Activated T-cell treated with anti-CD3 and anti-CD28 coated beads, Interleukin-2, amount 50 U/mL, for 72 hours (primary cell): ENCODE measurements around the gene MGAT1. TPM values are rescaled to one million over a fixed set of nuclear protein-coding genes. Genes with fewer than 3 reads are reported as not detected.
"Not testable (repeated sequence)": the region's sequence is repeated elsewhere in the genome, so short reads cannot be mapped to it uniquely, and the experiment has no call there.

ENCODE experiments used
- ATAC-seq, 2 donors: fragments of 150-1000 bp; cut with Tn5 transposase; replicated peaks in 1 of 2; 2 replicates each; pipeline ENCODE4 v1.10.0; 2021; ENCODE audit warnings: moderate library complexity in 2 of 2, mild to moderate bottlenecking in 1 of 2
- DNase-seq, 2 donors: peaks; one replicate each; pipeline ENCODE4 v3.0.0; 2021 to 2022; ENCODE audit warnings: mixed read lengths in 1 of 2
- H3K27ac Mint-ChIP-seq: one replicate; pipeline ENCODE4 v1.8.0; 2022; ENCODE audit warnings: mild to moderate bottlenecking, moderate library complexity, mixed read lengths
- H3K27me3 Mint-ChIP-seq: one replicate; pipeline ENCODE4 v1.8.0; 2022; ENCODE audit warnings: low read depth, mixed read lengths
- H3K36me3 Mint-ChIP-seq, 2 donors: one replicate each; pipeline ENCODE4 v1.8.0; 2022; ENCODE audit warnings: mixed read lengths in 2 of 2, mild to moderate bottlenecking in 1 of 2; ENCODE audit not compliant: insufficient read depth in 2 of 2
- H3K4me1 Mint-ChIP-seq: one replicate; pipeline ENCODE4 v1.8.0; 2022; ENCODE audit warnings: low read depth, mixed read lengths
- H3K4me3 Mint-ChIP-seq, 2 donors: one replicate each; pipeline ENCODE4 v1.8.0; 2022; ENCODE audit warnings: mild to moderate bottlenecking in 2 of 2, mixed read lengths in 2 of 2, moderate library complexity in 2 of 2
- H3K9me3 Mint-ChIP-seq, 2 donors: one replicate each; pipeline ENCODE4 v1.8.0; 2022; ENCODE audit warnings: mixed read lengths in 2 of 2
- total RNA-seq, 2 donors: library from RNA; stranded (reverse); gene quantifications; one replicate each; pipeline ENCODE4 v1.2.3, GENCODE V29; 2022

MGAT1 gene
- total RNA-seq, 2 donors from 2014 or later, result 102 to 109 TPM

DNA sequence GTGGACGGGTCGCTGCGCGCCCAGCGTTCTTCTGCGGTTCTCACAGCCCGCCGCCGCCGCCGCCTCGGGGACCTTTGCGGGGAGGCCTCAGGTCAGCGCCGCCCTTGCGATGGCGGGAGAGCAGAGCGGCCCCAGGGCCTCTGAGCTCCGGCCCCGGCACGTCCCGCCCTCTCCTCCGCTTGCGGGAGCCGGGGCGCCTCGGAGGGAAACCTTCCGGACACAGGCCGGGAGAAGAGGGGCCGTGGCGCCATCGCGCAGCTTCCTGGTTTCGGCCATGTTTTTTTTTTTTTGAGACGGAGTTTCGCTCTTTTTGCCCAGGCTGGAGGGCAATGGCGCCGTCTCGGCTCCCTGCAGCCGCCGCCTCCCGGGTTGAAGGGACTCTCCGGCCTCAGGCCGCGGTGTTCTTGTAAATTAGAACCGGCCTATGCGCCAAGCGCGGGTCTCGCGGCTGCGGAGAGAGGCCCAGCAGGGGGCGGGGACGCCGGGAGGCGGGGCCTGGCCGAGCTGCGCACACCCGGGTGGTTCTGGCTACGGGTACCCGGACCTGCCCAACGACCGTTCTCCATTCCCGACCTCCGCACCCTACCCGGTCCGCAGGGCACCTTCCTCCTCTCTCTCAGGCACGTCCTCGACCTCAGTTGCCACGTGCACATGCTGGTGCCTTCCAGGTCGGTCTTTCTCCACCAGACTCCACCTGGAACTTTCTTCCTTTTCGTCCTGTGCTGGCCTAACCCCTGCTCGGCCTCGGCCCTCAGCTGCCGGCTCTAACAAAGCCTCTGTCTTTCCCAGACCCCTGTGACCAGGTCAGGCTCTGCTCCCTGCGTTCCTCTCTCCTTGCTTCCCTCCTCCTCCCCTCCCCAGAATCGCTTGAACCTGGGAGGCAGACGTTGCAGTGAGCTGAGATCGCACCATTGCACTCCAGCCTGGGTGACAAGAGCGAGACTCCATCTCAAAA, 28.8 kb upstream of the MGAT1 start:
- ATAC-seq (peak; percentile 79 to 83), DNase-seq (peak; percentile 85 to 88)
- Mint-ChIP-seq H3K4me1 (peaks cover 53% of the 10 kb centered on the region), H3K27me3 (no peaks in the 10 kb centered on the region), H3K9me3 (no peaks in the 10 kb centered on the region), H3K4me3 (peak overlapping the region; percentile 99), H3K36me3 (peaks cover 15 to 33% of the 10 kb centered on the region in 2 donors), H3K27ac (peak overlapping the region; percentile 96)

DNA sequence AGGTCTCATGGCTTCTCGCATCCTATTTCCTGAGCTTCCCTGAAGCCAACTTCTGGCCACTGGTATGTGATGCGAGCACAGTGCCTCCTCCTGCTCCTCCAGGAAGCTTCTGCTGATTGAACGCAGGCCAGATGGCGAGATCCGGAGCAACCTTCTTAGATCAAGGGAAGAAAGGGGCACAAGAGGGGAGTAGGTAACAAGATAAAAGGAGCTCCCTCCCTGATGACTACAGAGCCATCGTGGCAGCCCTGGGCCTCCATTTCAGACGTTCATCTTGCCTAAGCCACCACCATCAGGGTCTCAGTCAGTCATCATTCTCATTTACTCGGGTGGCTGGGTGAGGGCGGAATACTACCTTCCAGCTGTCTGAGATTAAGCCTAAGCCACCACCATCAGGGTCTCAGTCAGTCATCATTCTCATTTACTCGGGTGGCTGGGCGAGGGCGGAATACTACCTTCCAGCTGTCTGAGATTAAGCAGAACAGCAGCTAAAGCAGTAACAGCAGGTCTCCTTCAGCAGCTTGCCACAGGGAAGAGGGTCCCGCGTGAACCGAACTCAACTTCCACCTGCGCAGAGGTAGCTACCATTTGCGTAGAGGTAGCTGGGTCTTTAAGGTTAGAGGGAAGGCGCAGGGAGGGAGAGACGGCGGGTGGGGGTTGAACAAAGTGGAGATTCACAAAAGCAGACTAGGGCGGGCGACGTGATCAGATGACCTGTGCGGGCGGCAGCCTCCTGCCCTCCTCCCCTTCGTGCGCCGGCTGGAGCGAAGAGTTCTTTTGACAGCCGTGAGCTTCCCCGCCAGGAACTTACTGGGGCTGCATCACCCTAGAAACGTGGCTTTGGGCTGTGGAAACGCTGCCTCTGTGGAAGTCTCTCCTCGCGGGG, 27.9 kb upstream of the MGAT1 start:
- peaks cover 14 to 32% of the 10 kb centered on the region in 2 donors for H3K36me3 Mint-ChIP-seq
- H3K9me3 Mint-ChIP-seq, result no peaks in the 10 kb centered on the region
- H3K4me3 Mint-ChIP-seq, result peak overlapping the region; percentile 99
- H3K4me1 Mint-ChIP-seq, result peaks cover 62% of the 10 kb centered on the region
- H3K27me3 Mint-ChIP-seq, result no peaks in the 10 kb centered on the region
- DNase-seq, result peak; percentile 74 to 75
- peak overlapping the region; percentile 94 for H3K27ac Mint-ChIP-seq
- peak; percentile 39 to 43 for ATAC-seq

DNA sequence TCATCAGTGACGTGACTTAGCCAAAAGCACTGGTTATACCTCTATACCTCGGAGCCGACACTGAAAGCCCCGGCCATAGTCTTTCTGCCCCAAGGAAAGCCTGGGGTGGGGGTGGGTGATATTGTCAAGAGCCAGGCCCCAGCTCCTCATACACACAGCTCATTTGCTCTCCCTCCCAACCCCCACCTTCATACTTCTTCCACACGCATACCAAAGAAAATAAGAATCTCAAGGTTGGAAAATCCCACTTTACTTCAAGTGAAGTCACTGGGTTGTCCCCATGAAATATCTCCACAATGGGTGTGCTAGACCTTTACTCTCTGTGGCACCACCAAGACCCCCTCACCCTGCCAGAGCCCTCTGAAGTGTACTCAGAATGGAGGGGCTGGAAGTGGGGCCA, 27.1 kb upstream of the MGAT1 start:
- DNase-seq (no peak), ATAC-seq (no peak)
- H3K9me3 Mint-ChIP-seq, result no peaks in the 10 kb centered on the region
- H3K4me3 Mint-ChIP-seq, result peak overlapping the region; percentile 99
- peak overlapping the region; percentile 94 for H3K27ac Mint-ChIP-seq
- peaks cover 14 to 32% of the 10 kb centered on the region in 2 donors for H3K36me3 Mint-ChIP-seq
- H3K27me3 Mint-ChIP-seq, result no peaks in the 10 kb centered on the region
- peaks cover 67% of the 10 kb centered on the region for H3K4me1 Mint-ChIP-seq

- Mint-ChIP-seq H3K4me1 (peaks cover 65% of the 10 kb centered on the region), H3K36me3 (peaks cover 14 to 24% of the 10 kb centered on the region in 2 donors), H3K4me3 (peak overlapping the region in 1 of 2 donors; percentile 31)
- H3K9me3 Mint-ChIP-seq, H3K27me3 Mint-ChIP-seq, H3K27ac Mint-ChIP-seq, DNase-seq, ATAC-seq: not testable (repeated sequence)
Observed at GRCh38 chr5:180828756-180829531, 26.3 kb upstream of the MGAT1 start.

DNA sequence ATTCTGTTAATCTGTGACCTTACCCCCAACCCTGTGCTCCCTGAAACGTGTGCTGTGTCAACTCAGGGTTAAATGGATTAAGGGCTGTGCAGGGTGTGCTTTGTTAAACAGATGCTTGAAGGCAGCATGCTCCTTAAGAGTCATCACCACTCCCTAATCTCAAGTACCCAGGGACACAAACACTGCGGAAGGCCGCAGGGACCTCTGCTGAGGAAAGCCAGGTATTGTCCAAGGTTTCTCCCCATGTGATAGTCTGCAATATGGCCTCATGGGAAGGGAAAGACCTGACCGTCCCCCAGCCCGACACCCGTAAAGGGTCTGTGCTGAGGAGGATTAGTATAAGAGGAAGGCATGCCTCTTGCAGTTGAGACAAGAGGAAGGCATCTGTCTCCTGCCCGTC, 24.8 kb upstream of the MGAT1 start:
- not testable (repeated sequence) for H3K9me3 Mint-ChIP-seq, H3K27me3 Mint-ChIP-seq, DNase-seq, H3K27ac Mint-ChIP-seq, ATAC-seq, H3K4me3 Mint-ChIP-seq
- Mint-ChIP-seq H3K4me1 (peaks cover 58% of the 10 kb centered on the region), H3K36me3 (peaks cover 14 to 20% of the 10 kb centered on the region in 2 donors)

GRCh38 chr5:180825768-180826525, 23.3 kb upstream of the MGAT1 start:
- DNase-seq (peak; percentile 70 to 71), ATAC-seq (peak; percentile 85)
- H3K4me1 Mint-ChIP-seq, result peaks cover 53% of the 10 kb centered on the region
- peaks cover 12 to 17% of the 10 kb centered on the region in 2 donors for H3K36me3 Mint-ChIP-seq
- H3K27ac Mint-ChIP-seq, result peak overlapping the region; percentile 14
- no peaks in the 10 kb centered on the region for H3K27me3 Mint-ChIP-seq
- peak overlapping the region; percentile 53 to 59 for H3K4me3 Mint-ChIP-seq
- no peaks in the 10 kb centered on the region for H3K9me3 Mint-ChIP-seq

GRCh38 chr5:180824630-180825476, 22.2 kb upstream of the MGAT1 start:
- H3K9me3 Mint-ChIP-seq, result no peaks in the 10 kb centered on the region
- peaks cover 4 to 9% of the 10 kb centered on the region in 2 donors for H3K36me3 Mint-ChIP-seq
- no peak overlapping the region for H3K27ac Mint-ChIP-seq

GRCh38 chr5:180823940-180824629, 21.5 kb upstream of the MGAT1 start:
- no peak overlapping the region for H3K27ac Mint-ChIP-seq
- H3K36me3 Mint-ChIP-seq, result peaks cover under 1 to 2% of the 10 kb centered on the region in 2 donors
- H3K9me3 Mint-ChIP-seq, result no peaks in the 10 kb centered on the region
- peaks cover 42% of the 10 kb centered on the region for H3K4me1 Mint-ChIP-seq
- peak overlapping the region; percentile 43 to 56 for H3K4me3 Mint-ChIP-seq
- no peak for DNase-seq
- no peaks in the 10 kb centered on the region for H3K27me3 Mint-ChIP-seq
- no peak for ATAC-seq

More at GRCh38 chr5:180824630-180825476, 22.2 kb upstream of the MGAT1 start:
- no peak for ATAC-seq
- Mint-ChIP-seq H3K4me3 (peak overlapping the region in 1 of 2 donors; percentile 59), H3K27me3 (no peaks in the 10 kb centered on the region), H3K4me1 (peaks cover 49% of the 10 kb centered on the region)
- no peak for DNase-seq

DNA sequence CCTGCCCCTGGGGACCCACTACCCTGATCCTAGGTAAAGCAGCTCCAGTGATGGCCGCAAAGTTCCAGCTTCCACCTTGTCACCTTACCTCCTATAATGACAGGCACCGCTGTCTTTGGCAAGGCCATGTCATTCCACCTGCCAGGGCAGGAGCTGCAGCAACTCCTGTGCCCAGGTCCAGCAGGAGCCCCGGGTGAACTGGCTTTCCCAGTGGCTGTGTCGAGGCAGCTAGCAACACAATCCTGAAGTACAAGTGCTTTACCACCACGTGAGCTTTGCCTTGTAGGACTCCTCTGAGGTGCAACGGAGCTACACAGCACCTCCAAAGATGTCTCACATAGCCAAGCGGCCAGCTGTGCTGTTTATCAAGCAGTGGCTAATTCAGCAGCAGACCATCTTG, 20.7 kb upstream of the MGAT1 start:
- ATAC-seq (no peak), DNase-seq (no peak)
- H3K36me3 Mint-ChIP-seq, result peaks cover 0 to 2% of the 10 kb centered on the region in 2 donors
- H3K27me3 Mint-ChIP-seq, result no peaks in the 10 kb centered on the region
- H3K27ac Mint-ChIP-seq, result no peak overlapping the region
- H3K4me3 Mint-ChIP-seq, result no peak overlapping the region
- peaks cover 39% of the 10 kb centered on the region for H3K4me1 Mint-ChIP-seq
- H3K9me3 Mint-ChIP-seq, result no peaks in the 10 kb centered on the region

DNA sequence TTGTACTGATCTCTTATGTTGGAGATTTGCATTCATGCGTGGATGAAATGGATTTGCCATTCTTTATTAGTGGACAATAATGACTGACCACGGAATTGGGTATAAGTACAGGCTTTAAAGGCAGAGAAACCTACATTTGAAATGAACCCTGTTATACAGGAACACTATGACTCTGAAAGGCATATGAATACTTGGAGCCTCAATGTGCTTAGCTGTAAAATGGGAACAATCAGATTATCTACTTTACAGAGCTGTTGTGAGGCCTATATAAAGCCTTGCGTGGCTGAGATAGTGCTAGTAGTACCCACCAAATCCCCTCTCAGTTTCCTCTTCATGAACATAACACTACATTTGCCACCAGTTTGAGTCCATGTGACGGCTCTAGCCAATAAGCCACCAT, 18.9 kb upstream of the MGAT1 start:
- H3K4me1 Mint-ChIP-seq, result peaks cover 52% of the 10 kb centered on the region
- H3K36me3 Mint-ChIP-seq, result peaks cover 0 to 2% of the 10 kb centered on the region in 2 donors
- H3K4me3 Mint-ChIP-seq, result no peak overlapping the region
- no peak for ATAC-seq
- H3K27me3 Mint-ChIP-seq, result no peaks in the 10 kb centered on the region
- no peak for DNase-seq
- no peaks in the 10 kb centered on the region for H3K9me3 Mint-ChIP-seq
- H3K27ac Mint-ChIP-seq, result no peak overlapping the region

GRCh38 chr5:180820788-180821321, 18.2 kb upstream of the MGAT1 start:
- Mint-ChIP-seq H3K27me3 (no peaks in the 10 kb centered on the region), H3K27ac (no peak overlapping the region), H3K36me3 (no peaks in the 10 kb centered on the region), H3K4me1 (peaks cover 51% of the 10 kb centered on the region), H3K9me3 (no peaks in the 10 kb centered on the region), H3K4me3 (no peak overlapping the region)
- no peak for DNase-seq
- ATAC-seq, result no peak
